Thyroid gland (tissue), 4 donors: ENCODE measurements around the gene CBFA2T3. TPM values are rescaled to one million over a fixed set of nuclear protein-coding genes. Genes with fewer than 3 reads are reported as not detected.

ENCODE experiments used
- DNase-seq, 2 donors: peaks; one replicate each; pipeline ENCODE4 v3.0.0-alpha.2; 2019
- H3K27ac ChIP-seq, 3 donors: fragments of 200-600 bp; sonication (generic); 1 replicate in 2 of 3; 2 replicates in 1 of 3; pipeline ENCODE4 v1.5.1; 2016 to 2019; ENCODE audit warnings: mild to moderate bottlenecking in 1 of 3, moderate library complexity in 1 of 3
- H3K27me3 ChIP-seq: fragments of 200-600 bp; sonication (generic); one replicate; pipeline ENCODE4 v1.5.1; 2019
- H3K36me3 ChIP-seq, 2 donors: fragments of 200-600 bp; sonication (generic); one replicate each; pipeline ENCODE4 v1.5.1; 2016 to 2019
- H3K4me1 ChIP-seq, 2 donors: fragments of 200-600 bp; sonication (generic); one replicate each; pipeline ENCODE4 v1.5.1; 2017 to 2019
- H3K4me3 ChIP-seq, 3 donors: fragments of 200-600 bp; sonication (generic); replicated peaks in 1 of 3; 1 replicate in 2 of 3; 2 replicates in 1 of 3; pipeline ENCODE4 v1.5.1; 2016; ENCODE audit warnings: mild to moderate bottlenecking in 1 of 3
- H3K9me3 ChIP-seq: fragments of 200-600 bp; sonication (generic); one replicate; pipeline ENCODE4 v1.5.1; 2017
- POLR2A ChIP-seq, 2 donors: fragments of 450-650 bp; IDR thresholded peaks; one replicate each; pipeline ENCODE4 v1.6.1; 2017; ENCODE audit warnings: antibody characterized with exemption in 2 of 2, mild to moderate bottlenecking in 2 of 2, moderate library complexity in 1 of 2
- WGBS, 2 donors: methylation state at CpG; one replicate each; pipeline ENCODE4 v1.1.5; 2017; 5-methylcytosine and 5-hydroxymethylcytosine counted together
- intact Hi-C: fragments of 100-400 bp; cut with DNase I; formaldehyde crosslinking; loops from one replicate; pipeline ENCODE4 v1.15.1; 2023
- total RNA-seq, 4 donors: library from RNA; depleted of rRNA; stranded (reverse); fragments of >200 nt; gene quantifications; one replicate each; pipeline ENCODE4 v1.2.3, GENCODE V29; 2016
- TF ChIP-seq, protein P1 (sequence below), 6 experiments: fragments of 200-600 bp in 3 of 6; fragments of 450-650 bp in 3 of 6; sonication (generic) in 3 of 6; IDR thresholded peaks; one replicate each; pipeline ENCODE4 v1.5.1; 2016 to 2019; ENCODE audit warnings: antibody characterized with exemption in 6 of 6, mild to moderate bottlenecking in 2 of 6, inconsistent platforms in 1 of 6, moderate library complexity in 1 of 6

Gene CBFA2T3
- total RNA-seq, 4 donors from 2014 or later = 1.3 to 3.8 (median 2.6) TPM

DNA sequence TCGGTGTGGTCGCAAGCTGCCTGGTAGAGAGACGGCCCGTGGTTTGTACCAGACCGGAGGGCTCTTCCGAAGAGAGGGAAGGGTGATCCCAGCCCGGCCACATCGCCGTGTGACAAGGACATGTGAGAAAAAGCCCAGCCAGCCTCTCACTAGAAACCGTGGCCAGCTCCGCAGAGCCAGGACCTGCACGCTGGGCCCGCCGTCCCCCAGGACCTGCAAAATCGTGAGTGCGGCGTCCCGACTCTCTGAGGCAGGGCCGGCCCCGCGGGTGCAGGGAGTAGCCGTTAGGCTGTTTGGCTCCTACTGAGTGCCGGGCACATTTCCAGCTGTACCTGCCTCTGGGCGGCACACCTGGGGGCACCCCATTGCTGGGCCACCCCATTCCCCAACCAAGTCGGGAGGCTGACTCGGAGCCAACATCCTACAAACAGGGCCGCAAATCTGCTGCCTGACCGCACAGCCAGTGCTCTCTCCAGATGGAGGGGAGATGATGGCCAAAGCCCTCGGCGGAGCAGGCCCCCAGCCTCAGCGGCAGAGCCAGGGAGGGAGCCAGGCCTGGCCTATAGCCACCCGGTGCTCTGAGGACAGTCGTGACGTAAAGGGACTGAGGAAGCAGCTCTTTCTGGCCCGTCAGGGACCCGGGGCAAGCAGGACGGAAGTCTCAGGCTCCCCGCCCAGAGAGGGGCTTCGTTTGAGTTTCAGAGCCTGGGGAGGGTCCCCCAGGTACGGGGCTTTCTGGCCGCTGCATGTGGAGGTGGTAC, 76.9 kb downstream of the CBFA2T3 start:
- WGBS, 2 donors = 90 to 92% methylated on average over 6 to 22 of the region's 41 CpGs
- no peaks in the 10 kb centered on the region for H3K36me3 ChIP-seq
- H3K27ac ChIP-seq = no peak overlapping the region

DNA sequence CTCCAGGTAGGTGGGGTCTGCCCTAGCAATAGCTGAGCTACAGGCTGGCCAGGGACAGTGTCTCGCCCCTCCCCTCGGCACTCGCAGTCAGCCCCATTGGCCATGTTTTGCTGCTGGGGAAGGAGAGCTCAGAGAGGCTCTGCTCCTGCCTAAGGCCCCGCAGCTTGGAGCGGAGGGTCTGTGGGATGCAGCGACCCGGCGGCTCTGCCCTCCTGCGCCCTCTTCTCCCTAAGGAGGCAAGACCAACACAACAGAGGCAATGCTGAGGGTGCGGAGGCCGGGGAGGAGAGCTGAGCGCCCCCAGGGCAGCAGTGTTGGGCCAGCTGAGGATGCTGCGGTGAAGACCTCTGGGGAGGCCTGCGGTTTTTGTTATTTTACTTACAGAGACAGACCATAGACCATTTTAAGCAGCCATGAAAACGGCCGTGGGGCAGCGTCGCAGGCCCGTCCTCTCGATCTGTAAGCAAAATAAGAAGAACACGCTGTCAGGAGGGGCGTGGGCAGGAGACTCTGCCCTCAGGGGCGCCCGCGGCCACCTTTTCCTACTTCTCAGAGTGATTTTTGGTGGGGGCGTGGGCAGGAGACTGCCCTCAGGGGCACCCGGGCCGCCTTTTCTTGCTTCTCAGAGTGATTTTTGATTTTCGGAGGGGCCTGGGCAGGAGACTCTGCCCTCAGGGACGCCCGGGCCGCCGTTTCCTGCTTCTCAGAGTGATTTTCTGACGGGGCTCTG, 79.1 kb downstream of the CBFA2T3 start:
- no peak overlapping the region for H3K4me3 ChIP-seq
- no peak for DNase-seq
- TF ChIP-seq, protein P1, sequence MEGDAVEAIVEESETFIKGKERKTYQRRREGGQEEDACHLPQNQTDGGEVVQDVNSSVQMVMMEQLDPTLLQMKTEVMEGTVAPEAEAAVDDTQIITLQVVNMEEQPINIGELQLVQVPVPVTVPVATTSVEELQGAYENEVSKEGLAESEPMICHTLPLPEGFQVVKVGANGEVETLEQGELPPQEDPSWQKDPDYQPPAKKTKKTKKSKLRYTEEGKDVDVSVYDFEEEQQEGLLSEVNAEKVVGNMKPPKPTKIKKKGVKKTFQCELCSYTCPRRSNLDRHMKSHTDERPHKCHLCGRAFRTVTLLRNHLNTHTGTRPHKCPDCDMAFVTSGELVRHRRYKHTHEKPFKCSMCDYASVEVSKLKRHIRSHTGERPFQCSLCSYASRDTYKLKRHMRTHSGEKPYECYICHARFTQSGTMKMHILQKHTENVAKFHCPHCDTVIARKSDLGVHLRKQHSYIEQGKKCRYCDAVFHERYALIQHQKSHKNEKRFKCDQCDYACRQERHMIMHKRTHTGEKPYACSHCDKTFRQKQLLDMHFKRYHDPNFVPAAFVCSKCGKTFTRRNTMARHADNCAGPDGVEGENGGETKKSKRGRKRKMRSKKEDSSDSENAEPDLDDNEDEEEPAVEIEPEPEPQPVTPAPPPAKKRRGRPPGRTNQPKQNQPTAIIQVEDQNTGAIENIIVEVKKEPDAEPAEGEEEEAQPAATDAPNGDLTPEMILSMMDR (IDR thresholded peaks at IDR 0.05) = no peak
- TF ChIP-seq POLR2A (IDR thresholded peaks at IDR 0.05) = no peak
- no peaks in the 10 kb centered on the region for H3K36me3 ChIP-seq
- intact Hi-C loops = no loop called here
- no peaks in the 10 kb centered on the region for H3K27me3 ChIP-seq
- H3K27ac ChIP-seq = no peak overlapping the region
- no peaks in the 10 kb centered on the region for H3K9me3 ChIP-seq
- no peaks in the 10 kb centered on the region for H3K4me1 ChIP-seq
- WGBS, 2 donors = 87 to 91% methylated on average over 24 to 34 of the region's 34 CpGs

More for the DNA sequence above, 76.9 kb downstream of the CBFA2T3 start:
- no peak for TF ChIP-seq POLR2A (IDR thresholded peaks at IDR 0.05)
- TF ChIP-seq, protein P1 (IDR thresholded peaks at IDR 0.05) = no peak
- intact Hi-C loops = no loop called here
- DNase-seq = no peak
- H3K4me3 ChIP-seq = no peak overlapping the region
- H3K4me1 ChIP-seq = no peaks in the 10 kb centered on the region
- H3K27me3 ChIP-seq = no peaks in the 10 kb centered on the region
- no peaks in the 10 kb centered on the region for H3K9me3 ChIP-seq

DNA sequence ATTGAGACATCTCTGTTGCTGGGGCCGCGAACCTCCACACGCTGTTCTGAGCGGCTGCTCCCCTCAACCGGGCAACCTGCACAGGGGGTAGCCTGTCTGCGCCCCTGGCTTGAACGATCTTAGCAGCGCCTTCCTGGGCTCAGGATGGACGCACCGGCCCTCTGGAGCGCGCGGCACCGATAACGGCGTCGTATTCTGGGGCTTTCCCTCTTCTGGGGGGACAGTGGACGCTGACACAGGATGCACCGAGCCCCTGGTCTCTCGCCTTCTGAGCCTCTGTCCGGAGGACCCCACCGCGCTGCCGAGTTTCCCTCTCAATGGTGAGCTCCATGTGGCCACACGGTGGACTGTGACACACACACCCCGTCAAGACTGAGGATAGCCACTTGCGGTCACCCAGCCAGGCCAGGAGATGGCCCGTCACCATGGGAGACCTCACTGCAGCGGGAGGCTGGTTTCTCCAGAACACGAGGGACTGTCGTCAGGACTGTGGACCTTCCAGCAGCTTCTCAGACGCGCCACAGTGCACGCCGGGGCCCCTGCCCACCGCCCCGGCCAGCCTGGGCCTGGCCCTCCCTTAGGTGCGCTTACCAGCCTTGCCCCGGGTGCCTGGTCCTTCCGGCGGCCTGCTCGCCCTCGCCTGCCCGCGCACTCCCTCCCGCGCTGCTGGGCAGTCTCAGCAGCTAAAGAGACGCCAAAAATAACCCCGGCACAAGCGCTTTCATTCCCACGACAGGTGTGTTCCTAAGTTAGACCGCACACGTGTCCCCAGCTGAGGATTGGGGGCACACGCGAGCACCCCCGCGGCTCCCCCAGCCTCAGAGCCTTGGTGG, 80.6 kb downstream of the CBFA2T3 start:
- H3K4me3 ChIP-seq = no peak overlapping the region
- DNase-seq = no peak
- H3K27ac ChIP-seq = no peak overlapping the region
- intact Hi-C loops = no loop called here
- H3K4me1 ChIP-seq = no peaks in the 10 kb centered on the region
- WGBS, 2 donors = 88 to 89% methylated on average over 41 to 46 of the region's 57 CpGs
- no peaks in the 10 kb centered on the region for H3K9me3 ChIP-seq
- no peaks in the 10 kb centered on the region for H3K27me3 ChIP-seq
- TF ChIP-seq POLR2A (IDR thresholded peaks at IDR 0.05) = no peak
- TF ChIP-seq, protein P1 (IDR thresholded peaks at IDR 0.05) = no peak
- H3K36me3 ChIP-seq = no peaks in the 10 kb centered on the region

DNA sequence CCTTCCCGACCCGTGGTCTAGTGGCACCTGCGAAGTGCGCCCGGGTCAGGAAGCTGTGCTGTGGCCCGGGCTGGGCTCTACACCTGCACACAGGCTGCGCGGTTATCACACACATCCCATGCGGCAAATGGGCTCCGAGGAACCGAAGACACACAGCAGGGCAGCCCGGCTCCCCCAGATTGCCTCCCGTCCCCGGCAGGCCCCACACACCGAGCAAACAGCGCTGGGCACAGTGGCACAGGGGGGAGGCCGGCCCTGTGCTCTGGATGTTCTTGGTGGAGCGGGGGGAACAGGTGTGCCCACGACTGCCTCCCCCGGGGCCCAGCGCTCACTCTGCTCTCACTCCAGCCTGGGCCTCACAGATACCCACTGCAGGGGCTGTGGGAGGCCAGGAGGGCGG, 81.7 kb downstream of the CBFA2T3 start:
- no peak for DNase-seq
- intact Hi-C loops = no loop called here
- Histone ChIP-seq H3K4me1 (no peaks in the 10 kb centered on the region), H3K27me3 (no peaks in the 10 kb centered on the region), H3K4me3 (no peak overlapping the region), H3K36me3 (no peaks in the 10 kb centered on the region), H3K9me3 (no peaks in the 10 kb centered on the region), H3K27ac (no peak overlapping the region)
- TF ChIP-seq, protein P1 (IDR thresholded peaks at IDR 0.05) = no peak
- no peak for TF ChIP-seq POLR2A (IDR thresholded peaks at IDR 0.05)
- 93 to 100% methylated on average over 6 to 10 of the region's 22 CpGs for WGBS, 2 donors
